ENCODE data around the gene TRIO. TPM values are rescaled to one million over a fixed set of nuclear protein-coding genes. Genes with fewer than 3 reads are reported as not detected.

The TRIO gene
- polyA plus RNA-seq, 1 experiment: 176 TPM

- H3K36me3 ChIP-seq (ENCODE audit: control insufficient read depth, insufficient read depth, low read length): peaks cover 30% of the 10 kb centered on the region
- TF ChIP-seq CTCF (IDR thresholded peaks at IDR 0.05; ENCODE audit: insufficient read depth, low read depth, low read length): no peak
- ChIA-PET CTCF (interaction anchor here (1.1 to 1.8 kb wide), 4 partner anchors 74 to 314 kb away, joined by 3 to 8 read pairs (median 3); no protein-coding TSS in a partner anchor), POLR2A (no interaction called here)
- no peaks in the 10 kb centered on the region for H3K27me3 ChIP-seq (ENCODE audit: control insufficient read depth, insufficient read depth, low read length)
- H3K4me3 ChIP-seq (ENCODE audit: low read depth, low read length): no peak overlapping the region
- DNase-seq (ENCODE audit: low read depth): no peak
These were observed 273.6 kb downstream of the TRIO start for GRCh38 chr5:14416621-14417275.

GRCh38 chr5:14417276-14417730 is 274.2 kb downstream of the TRIO start:
- ChIA-PET CTCF (interaction anchor here (1.1 to 1.8 kb wide), 4 partner anchors 73 to 315 kb away, joined by 3 to 8 read pairs (median 3); no protein-coding TSS in a partner anchor), POLR2A (no interaction called here)
- no peak for DNase-seq (ENCODE audit: low read depth)
- Histone ChIP-seq H3K4me3 (ENCODE audit: low read depth, low read length) (no peak overlapping the region), H3K27me3 (ENCODE audit: control insufficient read depth, insufficient read depth, low read length) (no peaks in the 10 kb centered on the region), H3K36me3 (ENCODE audit: control insufficient read depth, insufficient read depth, low read length) (peaks cover 32% of the 10 kb centered on the region)
- TF ChIP-seq CTCF (IDR thresholded peaks at IDR 0.05; ENCODE audit: insufficient read depth, low read depth, low read length): no peak; the same call in 1 of the 2 replicates

- POLR2A ChIA-PET: no interaction called here
- peaks cover 33% of the 10 kb centered on the region for H3K36me3 ChIP-seq (ENCODE audit: control insufficient read depth, insufficient read depth, low read length)
- TF ChIP-seq CTCF (IDR thresholded peaks at IDR 0.05; ENCODE audit: insufficient read depth, low read depth, low read length): no peak
- H3K27me3 ChIP-seq (ENCODE audit: control insufficient read depth, insufficient read depth, low read length): no peaks in the 10 kb centered on the region
- CTCF ChIA-PET: interaction anchor here (0.8 to 1.8 kb wide), 3 partner anchors 11 to 231 kb away, joined by 3 to 8 read pairs (median 3); no protein-coding TSS in a partner anchor
- no peak for DNase-seq (ENCODE audit: low read depth)
- H3K4me3 ChIP-seq (ENCODE audit: low read depth, low read length): no peak overlapping the region
These were observed 274.9 kb downstream of the TRIO start for GRCh38 chr5:14417792-14418765.

GRCh38 chr5:14419686-14420085 is 276.5 kb downstream of the TRIO start:
- DNase-seq (ENCODE audit: low read depth): no peak
- CTCF ChIA-PET: interaction anchor here (1.0 to 1.4 kb wide), 2 partner anchors 12 to 21 kb away, joined by 3 read pairs; no protein-coding TSS in a partner anchor
- H3K4me3 ChIP-seq (ENCODE audit: low read depth, low read length): no peak overlapping the region
- H3K27me3 ChIP-seq (ENCODE audit: control insufficient read depth, insufficient read depth, low read length): no peaks in the 10 kb centered on the region
- H3K36me3 ChIP-seq (ENCODE audit: control insufficient read depth, insufficient read depth, low read length): peaks cover 31% of the 10 kb centered on the region
- POLR2A ChIA-PET: no interaction called here
- TF ChIP-seq CTCF (IDR thresholded peaks at IDR 0.05; ENCODE audit: insufficient read depth, low read depth, low read length): no peak

All from BJ (cell line).